ENCODE results near the gene ZNF24. TPM values are rescaled to one million over a fixed set of nuclear protein-coding genes. Genes with fewer than 3 reads are reported as not detected.
A peak's percentile ranks its signal among the peaks of the same experiment; 100 is the strongest.

The ZNF24 gene
- total and polyA plus RNA-seq, 2 of the 4 experiments (the other 2 are of a cell fraction), result 7.6 to 20.8 TPM

DNA sequence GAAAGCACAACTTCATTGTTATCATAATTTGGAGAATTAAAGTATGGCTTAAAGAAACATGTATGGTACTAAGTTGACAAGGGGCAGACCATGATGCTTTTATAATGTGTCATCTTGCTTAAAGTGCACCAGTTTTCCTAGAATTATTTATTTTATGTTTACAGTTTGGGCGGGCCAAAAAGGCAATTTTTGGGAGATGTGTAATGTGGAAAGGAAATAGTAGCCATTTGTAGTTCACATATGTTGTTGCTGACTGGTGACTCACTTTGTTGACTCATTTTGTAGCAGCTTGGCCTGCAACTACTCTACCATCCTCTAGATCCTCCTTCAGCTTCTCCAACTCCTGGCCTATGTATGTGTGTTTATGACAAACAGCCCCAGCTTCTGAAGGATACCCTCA, 61.9 kb downstream of the ZNF24 start:
- Histone ChIP-seq H2BK20ac (ENCODE audit: low read depth, low read length) (peak overlapping the region; percentile 88), H3K36me3 (ENCODE audit: control insufficient read depth, insufficient read depth, low read length) (peaks cover 20% of the 10 kb centered on the region), H4K20me1 (ENCODE audit: insufficient read depth, low read length) (no peaks in the 10 kb centered on the region; the same call in 1 of the 2 replicates), H3K56ac (ENCODE audit: extremely low read depth, insufficient read depth, low read length) (no peak overlapping the region; the same call in 1 of the 2 replicates), H3K27me3 (ENCODE audit: control insufficient read depth, insufficient read depth, low read length) (no peaks in the 10 kb centered on the region), H3K4me1 (ENCODE audit: control insufficient read depth, insufficient read depth, low read length) (peaks cover 5% of the 10 kb centered on the region), H2BK5ac (ENCODE audit: low read depth, low read length, poor library complexity, severe bottlenecking) (peak overlapping the region; percentile 91), H4K8ac (ENCODE audit: low read depth in 2 of 2, low read length in 2 of 2) (peak overlapping the region in 1 of 2 experiments; percentile 83; a peak in 3 of 4 replicates), H3K9ac (ENCODE audit: low read depth, low read length) (no peak overlapping the region), H4K91ac (ENCODE audit: insufficient read depth, low read depth, low read length) (peak overlapping the region; percentile 62), H3K27ac (ENCODE audit: insufficient read depth, low read length) (peak overlapping the region; percentile 52), H3K4me2 (ENCODE audit: low read depth, low read length) (peak overlapping the region; percentile 44; the same call in 1 of the 2 replicates), H2AFZ (replicated peaks; ENCODE audit: low read length, poor library complexity) (no peak overlapping the region), H3K4ac (ENCODE audit: low read depth, low read length) (peak overlapping the region; percentile 84), H3K4me3 (ENCODE audit: insufficient read depth, low read depth, low read length) (no peak overlapping the region), H3K79me1 (ENCODE audit: low read depth in 1 of 2, low read length in 2 of 2) (peaks cover 23 to 34% of the 10 kb centered on the region in 2 experiments), H2AK5ac (ENCODE audit: low read depth, low read length) (0 out of 2 replicates have a peak overlapping the region, but pooled peaks have one; percentile 82), H3K14ac (replicated peaks; ENCODE audit: low read depth, low read length) (peak overlapping the region; percentile 51; the same call in 1 of the 2 replicates), H3K18ac (ENCODE audit: low read depth, low read length) (peak overlapping the region; percentile 97; the same call in 1 of the 2 replicates), H3K9me1 (ENCODE audit: insufficient read depth, low read length) (0 out of 2 replicates have a peak, but pooled peaks cover 2% of the 10 kb centered on the region), H2AK9ac (replicated peaks; ENCODE audit: low read depth, low read length, poor library complexity) (no peak overlapping the region), H4K5ac (ENCODE audit: low read depth, low read length) (peak overlapping the region; percentile 65; the same call in 1 of the 2 replicates), H3K23ac (ENCODE audit: low read depth, low read length) (peak overlapping the region; percentile 61; the same call in 1 of the 2 replicates), H2BK15ac (ENCODE audit: low read depth, low read length) (peak overlapping the region; percentile 64; the same call in 1 of the 3 replicates), H2BK120ac (ENCODE audit: low read depth, low read length) (peak overlapping the region; percentile 83), H3K9me3 (ENCODE audit: control insufficient read depth, insufficient read depth, low read length) (peaks cover 25% of the 10 kb centered on the region)
- dilution Hi-C loops (cut with HindIII; ENCODE audit: low sequenced_read_pairs, unreplicated experiment) (no loop called here), intact Hi-C loops (cut with micrococcal nuclease) (no loop called here), in situ Hi-C loops (cut with MboI; ENCODE audit: low sequenced_read_pairs) (no loop called here)
- no peak; the same call in 1 of the 2 replicates for TF ChIP-seq MAZ (IDR thresholded peaks at IDR 0.05; ENCODE audit: borderline replicate concordance, low read depth, low read length)
- peak; percentile 23; the same call in 1 of the 2 replicates for TF ChIP-seq BHLHE40 (IDR thresholded peaks at IDR 0.05; ENCODE audit: low read depth, low read length)
- peak; percentile 89 for TF ChIP-seq FOS (IDR thresholded peaks at IDR 0.05; ENCODE audit: low read depth, low read length)
- peak; percentile 53; the same call in 1 of the 2 replicates for TF ChIP-seq CEBPB (IDR thresholded peaks at IDR 0.05; ENCODE audit: low read depth, low read length)
- POLR2A ChIA-PET (ENCODE audit: unreplicated experiment), result no interaction called here
- CTCF ChIA-PET, result interaction anchor here (0.6 to 1.5 kb wide), 2 partner anchors 16 to 276 kb away, joined by 3 to 5 read pairs; no protein-coding TSS in a partner anchor
- peak; percentile 96 for ATAC-seq (ENCODE audit: low read depth)
- no TSS peak for BruUV-seq (replicated peaks)
- peak; percentile 95 for DNase-seq
- WGBS, 2 experiments (ENCODE audit: extremely low coverage in 2 of 2, insufficient read length in 1 of 2), result no CpG with 5 or more reads among the region's 1 CpG

Other genes with a start within 250 kb of the ZNF24 start
- 9.9 and 11.1 TPM in 2 replicates for gene ZNF397, start 103.4 kb downstream of the ZNF24 start, total RNA-seq (2012; rRNA removed)
- gene ZNF397, start 103.4 kb downstream of the ZNF24 start, polyA plus RNA-seq (2012; rRNA removed), result 3.2 and 5.5 TPM in 2 replicates
- gene ZSCAN30, start 54.2 kb downstream of the ZNF24 start, total RNA-seq (2012; rRNA removed), result 16.9 and 17.7 TPM in 2 replicates
- gene ZSCAN30, start 54.2 kb downstream of the ZNF24 start, polyA plus RNA-seq (2012; rRNA removed), result 7.0 and 9.9 TPM in 2 replicates
- gene ZNF396, start 32.9 kb upstream of the ZNF24 start, total RNA-seq (2012; rRNA removed), result 0.54 and 0.56 TPM in 2 replicates
- 0.13 and 0.26 TPM in 2 replicates for gene ZNF396, start 32.9 kb upstream of the ZNF24 start, polyA plus RNA-seq (2012; rRNA removed)
- gene INO80C, start 153.5 kb upstream of the ZNF24 start, total RNA-seq (2012; rRNA removed), result 4.4 and 5.6 TPM in 2 replicates
- 16.2 and 17.1 TPM in 2 replicates for gene INO80C, start 153.5 kb upstream of the ZNF24 start, polyA plus RNA-seq (2012; rRNA removed)
- gene GALNT1, start 237.3 kb upstream of the ZNF24 start, total RNA-seq (2012; rRNA removed), result 43.9 and 67.5 TPM in 2 replicates
- 21.9 and 24.9 TPM in 2 replicates for gene GALNT1, start 237.3 kb upstream of the ZNF24 start, polyA plus RNA-seq (2012; rRNA removed)